ENCODE data around the gene RTN1. TPM values are rescaled to one million over a fixed set of nuclear protein-coding genes. Genes with fewer than 3 reads are reported as not detected.

The RTN1 gene, protein sequence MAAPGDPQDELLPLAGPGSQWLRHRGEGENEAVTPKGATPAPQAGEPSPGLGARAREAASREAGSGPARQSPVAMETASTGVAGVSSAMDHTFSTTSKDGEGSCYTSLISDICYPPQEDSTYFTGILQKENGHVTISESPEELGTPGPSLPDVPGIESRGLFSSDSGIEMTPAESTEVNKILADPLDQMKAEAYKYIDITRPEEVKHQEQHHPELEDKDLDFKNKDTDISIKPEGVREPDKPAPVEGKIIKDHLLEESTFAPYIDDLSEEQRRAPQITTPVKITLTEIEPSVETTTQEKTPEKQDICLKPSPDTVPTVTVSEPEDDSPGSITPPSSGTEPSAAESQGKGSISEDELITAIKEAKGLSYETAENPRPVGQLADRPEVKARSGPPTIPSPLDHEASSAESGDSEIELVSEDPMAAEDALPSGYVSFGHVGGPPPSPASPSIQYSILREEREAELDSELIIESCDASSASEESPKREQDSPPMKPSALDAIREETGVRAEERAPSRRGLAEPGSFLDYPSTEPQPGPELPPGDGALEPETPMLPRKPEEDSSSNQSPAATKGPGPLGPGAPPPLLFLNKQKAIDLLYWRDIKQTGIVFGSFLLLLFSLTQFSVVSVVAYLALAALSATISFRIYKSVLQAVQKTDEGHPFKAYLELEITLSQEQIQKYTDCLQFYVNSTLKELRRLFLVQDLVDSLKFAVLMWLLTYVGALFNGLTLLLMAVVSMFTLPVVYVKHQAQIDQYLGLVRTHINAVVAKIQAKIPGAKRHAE
- total RNA-seq: not detected

DNA sequence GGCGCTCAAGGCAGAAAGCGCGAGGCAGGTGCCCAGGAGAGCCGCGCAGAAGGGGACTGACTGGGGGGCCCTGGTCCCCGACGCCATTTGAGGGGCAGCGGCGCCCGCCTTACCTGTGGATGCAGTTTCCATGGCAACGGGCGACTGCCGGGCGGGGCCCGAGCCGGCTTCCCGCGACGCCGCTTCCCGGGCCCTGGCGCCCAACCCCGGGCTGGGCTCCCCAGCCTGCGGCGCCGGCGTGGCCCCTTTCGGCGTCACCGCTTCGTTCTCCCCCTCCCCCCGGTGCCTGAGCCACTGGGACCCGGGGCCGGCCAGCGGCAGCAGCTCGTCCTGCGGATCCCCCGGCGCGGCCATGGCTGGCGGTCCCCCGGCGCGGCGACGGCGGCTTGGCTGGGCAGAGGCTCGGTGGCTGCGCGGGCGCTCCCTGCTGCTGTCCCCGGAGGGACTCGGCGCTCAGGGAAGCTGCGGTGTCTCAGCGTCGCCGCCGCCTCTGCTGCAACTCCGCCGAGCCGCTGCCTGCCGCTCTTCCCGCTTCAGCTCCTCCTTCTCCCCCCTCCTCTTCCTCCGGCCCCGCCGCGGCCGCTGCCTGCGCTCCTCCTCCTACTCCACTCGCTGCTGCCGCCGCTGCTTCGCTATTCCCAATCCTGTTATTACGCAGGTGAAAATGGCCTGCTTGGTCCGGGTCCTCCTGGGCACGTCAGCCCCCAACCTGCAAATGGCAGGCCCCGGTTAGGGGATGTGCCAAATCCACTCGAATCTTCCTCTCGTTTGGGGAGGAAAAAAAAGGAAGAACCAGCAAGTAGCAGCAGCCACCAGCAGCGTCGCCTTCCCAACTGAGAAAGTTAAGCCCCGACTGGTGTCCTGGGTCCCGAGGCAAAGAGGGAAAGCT is at the start of gene RTN1:
RTN1 (minus strand) TSS at position 500 of the 889 bp plus-strand sequence; CDS start at position 354, 146 bp downstream.
- no peak within 1 kb of the TSS for H3K27ac Mint-ChIP-seq
- DNase-seq (peak; percentile 20 to 24), ATAC-seq (replicated peaks in 1 of 2) (peak; percentile 60 to 72)
- H3K4me1 Mint-ChIP-seq (ENCODE audit: low read depth): peaks cover 8% of the 10 kb centered on the region
- peaks cover 0 to 3% of the 10 kb centered on the region in 2 donors for H3K36me3 Mint-ChIP-seq (ENCODE audit: insufficient read depth in 2 of 2)
- peaks cover 53% of the 10 kb centered on the region for H3K27me3 Mint-ChIP-seq (ENCODE audit: low read depth)
- peak within 1 kb of the TSS; percentile 84 to 93 for H3K4me3 Mint-ChIP-seq
- no peaks in the 10 kb centered on the region for H3K9me3 Mint-ChIP-seq

DNA sequence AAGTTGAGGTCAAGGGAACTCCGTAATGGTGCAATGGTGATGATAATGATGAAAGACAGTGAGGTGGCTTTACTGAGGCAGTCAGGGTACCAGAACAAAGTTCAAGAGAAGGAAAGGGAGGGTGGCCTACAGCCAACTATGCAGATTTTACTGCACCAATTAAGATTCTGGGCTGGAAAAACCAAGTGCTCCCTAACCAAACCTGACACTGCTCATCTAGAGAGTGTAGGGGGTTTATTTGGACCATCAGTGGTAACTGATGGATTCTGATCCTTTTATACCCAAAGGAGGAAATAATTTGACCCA is 49.8 kb upstream of the RTN1 start:
- Mint-ChIP-seq H3K9me3 (no peaks in the 10 kb centered on the region), H3K4me3 (peak overlapping the region; percentile 38 to 46), H3K27ac (no peak overlapping the region), H3K27me3 (ENCODE audit: low read depth) (peaks cover 48% of the 10 kb centered on the region), H3K4me1 (ENCODE audit: low read depth) (peaks cover 6% of the 10 kb centered on the region), H3K36me3 (ENCODE audit: insufficient read depth in 2 of 2) (no peaks in the 10 kb centered on the region)
- no peak for ATAC-seq (replicated peaks in 1 of 2)
- no peak for DNase-seq

DNA sequence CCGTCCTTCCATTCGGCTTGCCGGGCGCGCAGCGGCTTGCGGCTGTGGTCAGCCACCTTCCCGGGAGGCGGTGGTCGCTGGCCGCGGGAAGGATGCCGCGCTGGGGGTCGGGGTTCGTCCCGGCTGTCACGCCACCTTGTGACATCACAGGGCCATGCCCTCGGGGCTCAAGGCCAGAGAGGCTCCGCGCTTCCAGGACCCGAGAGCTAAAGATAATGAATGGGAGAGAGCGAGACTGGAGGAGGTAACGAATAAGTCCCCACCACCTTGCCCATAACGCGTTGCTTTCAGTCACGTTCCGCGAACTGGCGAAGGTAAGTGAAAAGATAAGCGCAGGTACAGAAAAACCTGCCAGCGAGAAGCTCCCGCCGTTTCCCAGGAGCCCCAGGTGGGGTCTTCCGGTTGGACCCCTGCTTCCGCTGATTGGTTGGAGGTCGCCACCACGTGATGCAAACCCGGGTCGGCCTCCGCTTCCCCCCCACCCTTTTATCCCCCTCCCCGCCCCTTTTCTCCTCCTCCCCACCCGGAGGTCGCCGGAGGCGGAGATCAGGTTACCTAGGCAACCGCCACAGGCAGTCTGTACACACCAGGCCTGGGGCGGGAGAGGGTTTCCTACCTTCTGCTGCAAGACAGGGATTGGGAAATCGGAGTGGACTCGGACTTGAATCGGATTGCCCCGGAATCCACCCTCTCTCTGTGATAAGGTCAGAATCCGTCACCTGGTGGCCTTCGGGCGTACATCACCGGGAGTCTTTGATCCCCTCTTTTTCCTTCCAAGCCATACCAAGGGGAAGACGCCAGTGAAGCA is 49.2 kb upstream of the RTN1 start, which contains the start of gene LRRC9:
LRRC9 (plus strand) TSS at position 575 of the 808 bp plus-strand sequence.
- H3K4me1 Mint-ChIP-seq (ENCODE audit: low read depth): peaks cover 6% of the 10 kb centered on the region
- peaks cover 45% of the 10 kb centered on the region for H3K27me3 Mint-ChIP-seq (ENCODE audit: low read depth)
- DNase-seq (peak; percentile 6 to 13), ATAC-seq (replicated peaks in 1 of 2) (peak; percentile 43 to 45)
- H3K4me3 Mint-ChIP-seq: peak within 1 kb of the TSS; percentile 80 to 90
- H3K36me3 Mint-ChIP-seq (ENCODE audit: insufficient read depth in 2 of 2): no peaks in the 10 kb centered on the region
- no peaks in the 10 kb centered on the region for H3K9me3 Mint-ChIP-seq
- H3K27ac Mint-ChIP-seq: no peak within 1 kb of the TSS

DNA sequence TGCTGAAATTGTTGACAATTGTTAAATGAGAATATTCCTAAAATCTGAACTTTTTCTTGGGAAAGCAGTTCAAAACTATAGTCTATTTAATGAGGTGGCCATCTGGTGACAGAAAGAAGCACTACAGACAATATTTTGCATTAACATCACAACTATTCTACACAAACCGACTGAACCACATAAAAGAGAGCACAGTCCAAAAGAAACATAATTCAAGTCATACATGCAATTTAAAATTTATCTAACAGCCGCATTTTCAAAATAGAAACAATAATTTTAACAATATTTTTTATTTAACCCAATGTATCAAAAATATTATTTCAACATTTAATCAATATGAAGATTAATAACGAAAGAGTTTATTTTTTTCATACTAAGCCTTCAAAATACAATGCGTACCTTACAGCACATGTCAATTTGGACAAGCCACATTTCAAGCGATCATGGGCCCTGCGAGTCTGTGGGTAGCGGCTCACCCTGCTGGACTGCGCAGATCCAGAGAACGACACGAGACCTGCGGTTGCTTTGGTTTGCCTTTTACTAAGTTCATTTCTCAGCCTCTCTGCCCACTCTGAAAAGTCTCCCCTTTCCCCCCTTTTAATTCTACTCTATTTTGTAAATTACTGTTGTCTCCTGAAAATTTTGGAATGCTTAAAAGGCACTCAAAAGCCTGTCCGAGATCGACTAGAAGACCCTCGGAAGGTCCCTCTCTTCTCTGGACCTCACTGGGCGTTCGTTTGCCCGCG is 48.4 kb upstream of the RTN1 start:
- H3K27ac Mint-ChIP-seq: no peak overlapping the region
- H3K36me3 Mint-ChIP-seq (ENCODE audit: insufficient read depth in 2 of 2): no peaks in the 10 kb centered on the region
- H3K27me3 Mint-ChIP-seq (ENCODE audit: low read depth): peaks cover 41% of the 10 kb centered on the region
- ATAC-seq (replicated peaks in 1 of 2) (peak; percentile 70 to 72), DNase-seq (peak; percentile 13 to 17)
- peaks cover 6% of the 10 kb centered on the region for H3K4me1 Mint-ChIP-seq (ENCODE audit: low read depth)
- H3K9me3 Mint-ChIP-seq: no peaks in the 10 kb centered on the region
- peak overlapping the region; percentile 80 to 90 for H3K4me3 Mint-ChIP-seq

DNA sequence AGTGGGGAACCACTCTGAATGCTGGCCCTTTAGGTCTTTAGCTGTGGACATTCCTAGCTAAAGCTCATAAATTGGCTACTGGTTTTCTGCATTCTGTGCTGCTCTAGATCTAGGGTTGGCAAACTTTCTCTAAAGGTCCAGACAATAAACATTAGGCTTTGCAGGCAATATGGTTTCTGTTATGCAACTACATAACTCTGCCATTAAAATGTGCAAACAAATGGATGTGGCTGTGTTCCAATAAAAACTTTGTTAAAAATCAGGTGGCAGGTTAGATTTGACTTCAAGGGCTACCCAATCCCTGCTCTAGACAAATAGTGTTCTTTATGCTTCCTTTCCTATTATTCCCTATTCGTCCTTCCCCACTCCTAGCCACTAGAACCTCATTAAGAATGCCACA is 42.6 kb upstream of the RTN1 start:
- Mint-ChIP-seq H3K36me3 (ENCODE audit: insufficient read depth in 2 of 2) (no peaks in the 10 kb centered on the region), H3K4me3 (no peak overlapping the region), H3K4me1 (ENCODE audit: low read depth) (no peaks in the 10 kb centered on the region)

DNA sequence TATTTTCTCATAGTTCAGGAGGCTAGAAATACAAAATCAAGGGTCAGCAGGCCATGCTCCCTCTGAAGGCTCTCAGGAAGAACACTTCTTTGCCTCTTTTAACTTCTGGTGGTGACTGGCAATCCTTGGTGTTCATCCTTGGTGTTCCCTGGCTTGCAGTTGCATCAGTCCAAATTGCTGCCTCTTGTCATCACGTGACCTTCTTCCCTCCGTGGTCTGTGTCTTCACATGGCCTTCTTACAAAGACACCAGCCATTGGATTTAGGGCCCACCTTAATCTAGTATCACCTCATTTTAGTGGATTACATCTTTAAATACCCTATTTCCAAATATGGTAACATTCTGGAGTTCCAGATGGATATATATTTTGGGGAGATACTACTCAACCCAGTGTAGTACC is 41.9 kb upstream of the RTN1 start:
- no peaks in the 10 kb centered on the region for H3K9me3 Mint-ChIP-seq
- ATAC-seq (replicated peaks in 1 of 2): no peak
- no peak overlapping the region for H3K4me3 Mint-ChIP-seq
- DNase-seq: no peak
- H3K27me3 Mint-ChIP-seq (ENCODE audit: low read depth): peaks cover 33% of the 10 kb centered on the region
- no peaks in the 10 kb centered on the region for H3K4me1 Mint-ChIP-seq (ENCODE audit: low read depth)
- no peak overlapping the region for H3K27ac Mint-ChIP-seq
- no peaks in the 10 kb centered on the region for H3K36me3 Mint-ChIP-seq (ENCODE audit: insufficient read depth in 2 of 2)

More for the DNA sequence above, 42.6 kb upstream of the RTN1 start:
- DNase-seq (no peak), ATAC-seq (replicated peaks in 1 of 2) (no peak)
- Mint-ChIP-seq H3K9me3 (no peaks in the 10 kb centered on the region), H3K27me3 (ENCODE audit: low read depth) (peaks cover 33% of the 10 kb centered on the region), H3K27ac (no peak overlapping the region)

DNA sequence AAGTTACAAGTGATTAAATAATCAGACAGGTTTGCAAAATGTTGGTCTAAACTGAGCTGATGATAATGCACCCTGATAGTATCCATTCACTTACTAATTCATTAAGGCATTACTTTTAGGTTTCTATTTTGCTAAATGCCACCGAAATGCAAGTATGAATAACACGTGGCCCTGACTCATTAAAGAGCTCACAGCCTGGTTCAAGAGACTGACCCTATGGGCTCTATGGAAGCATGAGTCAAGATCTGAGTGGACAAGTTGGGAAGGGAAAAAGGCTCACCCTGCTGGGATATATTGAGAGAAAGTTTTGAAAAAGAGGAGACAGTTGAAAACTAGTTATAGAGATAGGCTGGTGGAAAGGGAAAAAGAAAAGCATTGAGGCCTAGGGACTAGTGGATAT is 34.6 kb upstream of the RTN1 start:
- DNase-seq: no peak
- no peaks in the 10 kb centered on the region for H3K4me1 Mint-ChIP-seq (ENCODE audit: low read depth)
- H3K36me3 Mint-ChIP-seq (ENCODE audit: insufficient read depth in 2 of 2): no peaks in the 10 kb centered on the region
- ATAC-seq (replicated peaks in 1 of 2): no peak
- no peak overlapping the region for H3K27ac Mint-ChIP-seq
- no peak overlapping the region for H3K4me3 Mint-ChIP-seq
- H3K27me3 Mint-ChIP-seq (ENCODE audit: low read depth): peaks cover 10% of the 10 kb centered on the region
- no peaks in the 10 kb centered on the region for H3K9me3 Mint-ChIP-seq

DNA sequence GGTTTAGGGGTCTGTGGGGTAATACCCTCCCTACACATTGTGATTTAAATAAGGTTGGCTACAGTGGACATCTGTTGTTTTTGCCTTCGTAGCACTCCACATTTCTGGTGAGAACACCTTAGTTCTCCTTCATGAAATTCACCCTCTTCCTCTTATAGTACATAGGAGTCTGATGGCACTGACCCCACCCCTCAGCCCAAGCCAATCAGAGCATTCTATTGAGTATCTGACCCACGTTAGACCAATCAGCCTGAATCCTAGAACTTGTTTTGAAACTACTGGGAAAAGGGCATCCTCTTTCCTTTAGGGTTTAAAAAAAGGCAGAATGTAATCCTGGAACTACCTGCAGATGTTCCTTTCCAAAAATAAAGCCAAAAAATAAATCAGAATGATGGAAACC is 33.6 kb upstream of the RTN1 start:
- ATAC-seq (replicated peaks in 1 of 2) (no peak), DNase-seq (no peak)
- Mint-ChIP-seq H3K36me3 (ENCODE audit: insufficient read depth in 2 of 2) (no peaks in the 10 kb centered on the region), H3K27me3 (ENCODE audit: low read depth) (peaks cover 7% of the 10 kb centered on the region), H3K4me1 (ENCODE audit: low read depth) (no peaks in the 10 kb centered on the region), H3K9me3 (no peaks in the 10 kb centered on the region), H3K4me3 (no peak overlapping the region), H3K27ac (no peak overlapping the region)

DNA sequence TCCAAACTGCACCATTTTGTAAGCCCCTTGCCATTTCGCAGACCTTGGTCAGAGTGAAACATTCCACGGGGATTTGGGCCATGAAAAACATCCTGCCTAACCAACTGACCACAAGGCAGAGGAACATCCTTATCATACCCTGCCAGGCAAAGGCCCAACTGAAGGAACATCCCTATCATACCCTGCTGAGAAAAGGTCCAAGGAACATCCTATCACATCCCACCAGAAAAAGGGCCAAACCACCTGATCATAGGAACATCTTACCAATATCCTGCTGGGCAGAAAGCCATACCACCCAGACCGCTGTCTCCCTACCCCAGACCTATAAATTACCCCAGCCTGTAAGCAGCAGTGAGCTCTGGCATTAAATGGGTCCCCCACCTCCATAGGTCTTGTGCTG is 30.0 kb upstream of the RTN1 start:
- H3K9me3 Mint-ChIP-seq: no peaks in the 10 kb centered on the region
- H3K4me3 Mint-ChIP-seq: no peak overlapping the region
- DNase-seq (no peak), ATAC-seq (replicated peaks in 1 of 2) (no peak)
- no peaks in the 10 kb centered on the region for H3K4me1 Mint-ChIP-seq (ENCODE audit: low read depth)
- peaks cover 26% of the 10 kb centered on the region for H3K27me3 Mint-ChIP-seq (ENCODE audit: low read depth)
- no peak overlapping the region for H3K27ac Mint-ChIP-seq
- no peaks in the 10 kb centered on the region for H3K36me3 Mint-ChIP-seq (ENCODE audit: insufficient read depth in 2 of 2)

DNA sequence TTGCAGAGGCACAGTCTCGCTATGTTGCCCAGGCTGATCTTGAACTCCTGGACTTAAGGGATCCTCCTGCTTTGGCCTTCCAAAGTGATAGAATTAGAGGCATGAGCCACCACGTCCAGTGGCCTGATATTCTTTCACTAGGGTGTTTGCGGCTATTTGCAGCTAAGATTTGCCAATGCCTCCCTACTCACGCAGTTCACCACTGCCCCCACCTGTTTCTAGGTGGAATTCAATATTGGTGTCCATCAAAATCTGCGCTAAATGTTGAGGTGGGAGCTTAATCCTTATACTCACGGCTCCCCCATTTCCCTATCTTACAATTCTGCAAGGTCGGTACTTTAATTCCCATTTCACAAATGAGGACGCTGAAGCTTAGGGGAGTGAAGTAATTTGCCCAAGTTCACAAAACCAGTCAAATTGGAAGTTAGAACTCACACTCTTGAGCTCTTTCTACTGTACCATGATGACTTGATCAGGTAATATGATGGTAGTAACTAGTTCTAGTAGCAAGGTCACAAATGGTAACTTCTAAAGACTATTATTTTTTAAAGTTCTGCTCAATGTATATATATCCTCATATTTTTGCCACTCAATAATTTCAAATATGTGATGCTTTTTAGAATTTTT is 27.3 kb upstream of the RTN1 start:
- peak in 1 of 2 donors; percentile 3 for DNase-seq
- H3K4me1 Mint-ChIP-seq (ENCODE audit: low read depth): no peaks in the 10 kb centered on the region
- no peak overlapping the region for H3K4me3 Mint-ChIP-seq
- no peaks in the 10 kb centered on the region for H3K9me3 Mint-ChIP-seq
- no peak overlapping the region for H3K27ac Mint-ChIP-seq
- peaks cover 26% of the 10 kb centered on the region for H3K27me3 Mint-ChIP-seq (ENCODE audit: low read depth)
- H3K36me3 Mint-ChIP-seq (ENCODE audit: insufficient read depth in 2 of 2): no peaks in the 10 kb centered on the region
- peak in 1 of 2 donors; percentile 37 for ATAC-seq (replicated peaks in 1 of 2)

DNA sequence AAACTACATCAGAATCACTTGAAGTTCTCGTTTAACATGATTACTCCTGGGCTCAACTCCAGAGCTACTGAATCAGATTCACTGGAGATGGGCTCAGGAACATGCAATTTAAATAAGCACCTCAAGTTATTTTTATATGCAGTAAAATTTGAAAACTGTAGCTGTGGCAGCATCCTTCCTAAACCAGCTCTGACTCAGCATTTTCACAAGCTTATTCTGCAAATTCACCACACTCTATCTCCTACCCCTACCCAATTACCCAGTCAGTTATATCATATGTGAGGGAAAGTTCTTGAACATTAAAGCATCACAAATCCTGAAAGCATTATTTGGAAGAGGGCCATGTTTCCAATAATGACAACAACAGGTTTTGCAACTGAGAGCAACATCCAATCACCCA is 25.1 kb upstream of the RTN1 start:
- Mint-ChIP-seq H3K36me3 (ENCODE audit: insufficient read depth in 2 of 2) (no peaks in the 10 kb centered on the region), H3K27ac (no peak overlapping the region), H3K4me1 (ENCODE audit: low read depth) (no peaks in the 10 kb centered on the region), H3K9me3 (no peaks in the 10 kb centered on the region), H3K4me3 (no peak overlapping the region), H3K27me3 (ENCODE audit: low read depth) (peaks cover 26% of the 10 kb centered on the region)
- DNase-seq: no peak
- no peak for ATAC-seq (replicated peaks in 1 of 2)

Data from activated T-cell treated with anti-CD3 and anti-CD28 coated beads, Interleukin-2, amount 50 U/mL, for 72 hours (primary cell).